NCI-H345 treated with DMSO at 0.1 percent for 48 hours (cell line): ENCODE data around the gene MAP4K3.
A peak's percentile ranks its signal among the peaks of the same experiment; 100 is the strongest.

Experiments used
- DNase-seq: peaks from one replicate; lab custom pipeline; 2025; ENCODE audit not compliant: unreplicated experiment; lab: John Stamatoyannopoulos, UW

Gene MAP4K3

DNA sequence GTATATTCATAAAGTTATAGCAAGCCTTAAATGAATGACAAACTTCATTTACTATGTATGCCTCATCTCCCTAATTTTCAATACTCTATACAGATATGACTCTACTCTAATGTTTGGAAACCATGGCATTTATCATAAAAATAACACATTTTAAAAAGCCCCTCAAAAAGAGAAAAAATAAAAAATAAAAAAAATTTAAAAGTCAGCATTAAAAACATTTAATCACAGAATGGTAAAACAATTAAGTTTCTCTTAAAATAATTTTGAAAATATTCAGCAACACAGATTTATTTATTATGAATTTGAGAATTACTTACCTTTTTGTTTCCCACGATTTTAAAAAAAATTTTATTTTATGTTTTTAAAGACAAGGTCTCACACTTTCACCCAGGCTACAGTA is 128.3 kb downstream of the MAP4K3 start:
- DNase-seq = no peak

GRCh38 chr2:39306626-39307025 is 130.5 kb downstream of the MAP4K3 start:
- no peak for DNase-seq

- DNase-seq = no peak
These were observed 132.4 kb downstream of the MAP4K3 start for GRCh38 chr2:39304729-39305128.

- no peak for DNase-seq
These were observed 132.9 kb downstream of the MAP4K3 start for GRCh38 chr2:39304200-39304599.

GRCh38 chr2:39301352-39301751 is 135.7 kb downstream of the MAP4K3 start:
- DNase-seq = no peak

DNA sequence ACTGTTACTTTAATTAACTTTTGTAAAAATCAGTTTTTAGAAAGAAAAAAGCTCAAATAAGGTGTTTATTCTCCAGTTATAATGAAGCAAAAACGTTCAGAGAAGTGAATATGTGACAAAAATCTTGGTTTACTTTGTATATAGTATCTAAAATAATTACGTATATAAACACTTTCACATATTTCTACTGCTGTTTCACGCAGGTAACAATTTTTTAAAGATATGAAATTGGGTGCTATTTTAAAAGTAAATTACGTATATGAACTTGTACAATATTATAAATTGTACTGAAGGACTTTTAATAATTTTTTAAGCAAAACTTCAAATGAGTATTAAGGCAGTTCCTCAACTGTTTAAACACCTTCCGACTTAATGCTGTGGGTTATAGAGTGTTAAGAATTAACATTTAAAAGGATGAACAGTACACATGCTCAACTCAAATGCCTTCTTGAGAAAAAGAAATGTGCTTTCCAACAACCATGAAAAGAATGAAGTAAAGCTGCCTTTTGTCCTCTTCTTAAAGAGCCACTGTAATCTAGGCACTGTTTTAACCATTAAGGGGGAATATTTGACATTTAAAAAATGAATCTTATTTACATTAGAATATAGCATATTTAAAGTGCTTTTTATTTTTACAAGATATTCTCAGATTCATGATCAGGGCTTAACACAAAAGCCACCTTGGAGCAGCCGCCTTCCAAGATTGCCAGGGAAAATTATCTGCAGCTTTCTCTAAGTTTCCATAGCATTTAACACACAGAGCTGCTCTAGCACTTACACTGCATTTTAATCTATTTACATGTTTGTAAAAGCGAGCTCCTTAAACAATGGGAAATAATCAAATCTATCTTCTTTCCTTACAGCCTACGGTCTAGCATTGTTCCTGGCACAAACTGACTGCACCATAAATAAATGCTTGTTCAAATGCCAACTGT is 136.8 kb downstream of the MAP4K3 start:
- DNase-seq = no peak

GRCh38 chr2:39290433-39290832 is 146.7 kb downstream of the MAP4K3 start:
- no peak for DNase-seq

GRCh38 chr2:39289609-39290008 is 147.5 kb downstream of the MAP4K3 start:
- no peak for DNase-seq

GRCh38 chr2:39283561-39283960 is 153.5 kb downstream of the MAP4K3 start:
- DNase-seq = no peak

DNA sequence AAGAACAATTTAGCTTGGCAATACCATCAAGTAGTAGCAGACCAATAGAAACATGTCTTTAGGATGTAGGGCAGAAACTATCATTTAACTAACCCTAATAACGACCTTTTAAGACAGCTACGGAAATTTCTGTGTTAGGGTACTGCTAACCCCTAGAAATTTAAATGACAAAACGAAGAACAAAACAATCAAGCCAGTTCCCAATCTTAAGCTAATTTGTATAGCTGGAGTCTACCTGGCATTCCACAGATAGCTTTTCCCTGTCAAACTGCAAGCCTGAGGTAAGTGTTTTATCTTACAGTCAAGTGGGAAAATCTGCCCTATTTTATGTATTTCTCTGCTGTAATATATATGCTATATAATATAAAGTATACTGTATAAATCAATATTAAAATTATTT is 155.7 kb downstream of the MAP4K3 start:
- no peak for DNase-seq

- no peak for DNase-seq
These were observed 162.1 kb downstream of the MAP4K3 start for GRCh38 chr2:39275016-39275415.

- no peak for DNase-seq
These were observed 167.1 kb downstream of the MAP4K3 start for GRCh38 chr2:39269941-39270340.

GRCh38 chr2:39266916-39267434 is 170.1 kb downstream of the MAP4K3 start:
- DNase-seq = no peak

GRCh38 chr2:39266139-39266805 is 170.8 kb downstream of the MAP4K3 start:
- DNase-seq = no peak

DNA sequence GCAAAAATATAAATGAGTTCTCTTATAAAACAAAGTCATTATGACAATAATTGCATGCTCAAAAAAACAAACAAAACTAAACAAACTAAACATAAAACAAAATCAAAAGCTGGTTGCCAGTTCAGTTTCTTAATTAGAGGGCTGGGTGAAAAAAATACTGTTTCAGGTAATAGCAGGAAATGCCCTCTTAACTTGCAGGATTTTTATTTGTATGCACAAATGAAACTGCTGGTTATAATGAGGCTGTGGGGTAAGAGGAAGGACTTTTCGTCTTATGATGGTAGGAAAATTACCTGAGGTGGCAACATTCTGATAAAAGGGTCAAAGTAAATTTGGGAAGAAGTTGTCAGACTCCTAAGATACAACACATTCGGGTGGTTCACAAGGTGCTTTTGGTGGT is 171.8 kb downstream of the MAP4K3 start:
- DNase-seq = no peak

DNA sequence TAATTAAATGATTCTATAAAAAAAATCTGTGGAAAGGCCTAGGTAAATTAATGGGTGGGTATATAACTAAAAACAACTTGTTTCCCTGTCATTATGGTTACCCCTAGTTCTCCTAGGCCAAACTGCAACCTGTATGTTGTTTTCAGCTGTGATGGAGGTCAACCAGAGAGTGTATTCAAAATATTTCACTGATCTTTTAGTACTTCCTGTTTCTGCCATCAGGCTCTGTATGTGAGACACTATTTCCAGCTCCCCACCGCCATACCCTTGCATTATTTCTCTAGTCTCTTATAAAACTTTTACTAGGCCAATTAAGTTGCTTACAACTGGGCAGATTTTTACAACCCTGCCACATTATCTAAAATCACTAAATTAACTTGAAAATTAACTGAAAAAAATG is 172.4 kb downstream of the MAP4K3 start:
- DNase-seq = no peak

DNA sequence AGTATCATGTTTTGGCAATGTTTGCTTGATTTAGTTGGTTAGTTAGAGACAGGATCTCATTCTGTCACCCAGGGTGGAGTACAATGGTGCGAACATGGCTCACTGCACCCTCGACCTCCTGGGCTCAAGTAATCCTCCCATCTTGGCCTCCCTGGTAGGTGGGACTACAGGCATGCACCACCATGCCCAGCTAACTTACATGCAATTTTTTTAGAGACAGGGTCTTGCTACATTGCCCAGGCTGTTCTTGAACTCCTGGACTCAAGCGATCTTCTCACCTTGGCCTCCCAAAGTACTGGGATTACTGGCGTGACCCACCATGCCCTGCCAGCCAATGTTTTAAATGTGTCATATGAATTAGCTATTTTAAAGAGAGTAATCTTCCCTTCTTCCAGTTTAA is 177.0 kb downstream of the MAP4K3 start:
- DNase-seq = no peak

DNA sequence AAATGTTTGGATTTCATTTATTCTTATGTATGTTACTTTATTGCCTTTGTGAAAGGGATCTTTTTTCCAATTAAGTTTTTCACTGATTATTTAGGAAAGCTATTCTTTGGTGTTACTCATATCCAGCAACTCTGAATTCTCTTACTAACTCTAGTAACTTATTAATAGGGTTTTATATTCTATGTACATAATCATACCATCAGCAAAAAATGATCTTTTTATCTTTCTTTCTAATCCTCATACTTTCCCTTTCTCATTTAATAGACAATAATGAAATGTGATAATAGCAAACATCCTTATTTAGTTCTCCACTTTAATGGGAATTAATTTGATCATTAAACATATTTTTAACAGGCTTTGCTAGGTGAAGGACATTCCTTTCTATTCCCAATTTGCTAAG is 181.0 kb downstream of the MAP4K3 start:
- no peak for DNase-seq

- DNase-seq = no peak
These were observed 184.1 kb downstream of the MAP4K3 start for GRCh38 chr2:39252888-39253518.

- peak; percentile 32 for DNase-seq
These were observed 189.5 kb downstream of the MAP4K3 start for GRCh38 chr2:39247512-39248043.

GRCh38 chr2:39246382-39246980 is 190.6 kb downstream of the MAP4K3 start:
- no peak for DNase-seq
